ENCODE results near the gene GRIA1. TPM values are rescaled to one million over a fixed set of nuclear protein-coding genes. Genes with fewer than 3 reads are reported as not detected.

Gene GRIA1
- total and polyA plus RNA-seq, 8 donors, result 2.9 to 20.2 (median 11.2) TPM

- no peak for TF ChIP-seq CTCF (IDR thresholded peaks at IDR 0.05)
- H3K4me1 ChIP-seq, result no peaks in the 10 kb centered on the region
- no peak for ATAC-seq
Observed at GRCh38 chr5:153752890-153753289, 262.4 kb downstream of the GRIA1 start.

GRCh38 chr5:153753645-153754432 is 263.4 kb downstream of the GRIA1 start:
- intact Hi-C loops (cut with DNase I), result no loop called here
- TF ChIP-seq CTCF (IDR thresholded peaks at IDR 0.05), result no peak
- H3K4me3 ChIP-seq, result no peak overlapping the region
- DNase-seq (no peak), ATAC-seq (no peak)
- no peaks in the 10 kb centered on the region for H3K36me3 ChIP-seq
- no peaks in the 10 kb centered on the region for H3K4me1 ChIP-seq
- no peak overlapping the region for H3K27ac ChIP-seq
- no peaks in the 10 kb centered on the region for H3K9me3 ChIP-seq
- H3K27me3 ChIP-seq, result no peaks in the 10 kb centered on the region

More at GRCh38 chr5:153752890-153753289, 262.4 kb downstream of the GRIA1 start:
- no peaks in the 10 kb centered on the region for H3K36me3 ChIP-seq
- intact Hi-C loops (cut with DNase I), result no loop called here
- no peak overlapping the region for H3K27ac ChIP-seq
- no peak overlapping the region for H3K4me3 ChIP-seq
- no peak for DNase-seq
- H3K27me3 ChIP-seq, result no peaks in the 10 kb centered on the region
- no peaks in the 10 kb centered on the region for H3K9me3 ChIP-seq

- Histone ChIP-seq H3K9me3 (no peaks in the 10 kb centered on the region), H3K4me3 (no peak overlapping the region), H3K4me1 (no peaks in the 10 kb centered on the region), H3K27ac (no peak overlapping the region), H3K36me3 (no peaks in the 10 kb centered on the region), H3K27me3 (no peaks in the 10 kb centered on the region)
- no peak for ATAC-seq
- intact Hi-C loops (cut with DNase I), result no loop called here
- DNase-seq, result no peak
- TF ChIP-seq CTCF (IDR thresholded peaks at IDR 0.05), result no peak
Observed at GRCh38 chr5:153755913-153756500, 265.5 kb downstream of the GRIA1 start.

GRCh38 chr5:153756540-153756939 is 266.1 kb downstream of the GRIA1 start:
- Histone ChIP-seq H3K9me3 (no peaks in the 10 kb centered on the region), H3K4me1 (no peaks in the 10 kb centered on the region), H3K27ac (no peak overlapping the region), H3K36me3 (no peaks in the 10 kb centered on the region), H3K27me3 (no peaks in the 10 kb centered on the region), H3K4me3 (no peak overlapping the region)
- no peak for TF ChIP-seq CTCF (IDR thresholded peaks at IDR 0.05)
- ATAC-seq, result no peak
- DNase-seq, result no peak
- intact Hi-C loops (cut with DNase I), result no loop called here

GRCh38 chr5:153765987-153766386 is 275.5 kb downstream of the GRIA1 start:
- intact Hi-C loops (cut with DNase I), result no loop called here
- no peak for TF ChIP-seq CTCF (IDR thresholded peaks at IDR 0.05)
- Histone ChIP-seq H3K27me3 (no peaks in the 10 kb centered on the region), H3K27ac (no peak overlapping the region), H3K9me3 (no peaks in the 10 kb centered on the region), H3K4me3 (no peak overlapping the region), H3K4me1 (no peaks in the 10 kb centered on the region), H3K36me3 (no peaks in the 10 kb centered on the region)
- DNase-seq (no peak), ATAC-seq (no peak)
